T-helper 1 cell treated with Interleukin-12 subunit alpha and Interleukin-12 subunit beta and Interleukin-4 antibody, amounts not matched to agents 30 μg/mL and 1 μg/mL, for 36 hours (primary cell): ENCODE results near the gene KATNAL2.

Experiments
- H3K27ac Mint-ChIP-seq: one replicate; pipeline ENCODE4 v1.8.0; 2021; ENCODE audit warnings: mild to moderate bottlenecking, mixed read lengths
- H3K27me3 Mint-ChIP-seq: one replicate; pipeline ENCODE4 v1.8.0; 2021; ENCODE audit warnings: low read depth, mixed read lengths
- H3K36me3 Mint-ChIP-seq: one replicate; pipeline ENCODE4 v1.8.0; 2021; ENCODE audit warnings: low read depth, mixed read lengths
- H3K4me1 Mint-ChIP-seq: one replicate; pipeline ENCODE4 v1.8.0; 2021; ENCODE audit warnings: low read depth, mixed read lengths
- H3K4me3 Mint-ChIP-seq: one replicate; pipeline ENCODE4 v1.8.0; 2021; ENCODE audit warnings: mild to moderate bottlenecking, moderate library complexity, mixed read lengths
- H3K9me3 Mint-ChIP-seq: one replicate; pipeline ENCODE4 v1.8.0; 2021; ENCODE audit warnings: mixed read lengths

KATNAL2 gene

DNA sequence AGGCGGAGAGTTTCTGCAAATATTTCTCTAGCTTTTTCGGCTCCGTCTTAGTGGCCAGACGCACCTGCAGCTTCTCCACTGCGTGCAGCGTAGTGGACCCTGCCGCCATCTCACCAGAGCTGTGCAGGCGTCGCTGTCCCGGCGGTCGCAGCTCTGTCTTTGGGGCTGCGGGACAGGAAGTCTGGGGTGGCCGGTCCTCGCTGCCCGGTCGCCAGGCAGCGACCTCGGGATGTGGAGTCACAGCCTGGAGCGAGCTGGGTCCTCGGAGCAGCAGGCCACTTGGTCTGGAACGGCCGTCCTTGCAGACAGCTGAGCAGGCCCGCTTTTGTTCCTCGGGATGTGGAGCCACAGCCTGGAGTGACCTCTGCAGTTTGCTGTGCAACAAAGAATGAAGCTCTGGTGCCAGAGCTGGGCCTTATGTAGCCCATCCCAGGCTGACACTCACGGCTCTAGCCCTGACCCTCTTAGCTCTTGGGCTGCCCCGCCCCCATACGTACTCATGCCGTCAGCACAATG lies 117.8 kb downstream of the KATNAL2 start, which contains the start of gene ELOA2:
ELOA2 (minus strand) TSS at position 466 of the 516 bp plus-strand sequence; CDS start at position 109, 357 bp downstream.
- H3K4me1 Mint-ChIP-seq: no peaks in the 10 kb centered on the region
- peaks cover 4% of the 10 kb centered on the region for H3K9me3 Mint-ChIP-seq
- no peak within 1 kb of the TSS for H3K27ac Mint-ChIP-seq
- H3K4me3 Mint-ChIP-seq: no peak within 1 kb of the TSS
- H3K27me3 Mint-ChIP-seq: no peaks in the 10 kb centered on the region
- no peaks in the 10 kb centered on the region for H3K36me3 Mint-ChIP-seq

DNA sequence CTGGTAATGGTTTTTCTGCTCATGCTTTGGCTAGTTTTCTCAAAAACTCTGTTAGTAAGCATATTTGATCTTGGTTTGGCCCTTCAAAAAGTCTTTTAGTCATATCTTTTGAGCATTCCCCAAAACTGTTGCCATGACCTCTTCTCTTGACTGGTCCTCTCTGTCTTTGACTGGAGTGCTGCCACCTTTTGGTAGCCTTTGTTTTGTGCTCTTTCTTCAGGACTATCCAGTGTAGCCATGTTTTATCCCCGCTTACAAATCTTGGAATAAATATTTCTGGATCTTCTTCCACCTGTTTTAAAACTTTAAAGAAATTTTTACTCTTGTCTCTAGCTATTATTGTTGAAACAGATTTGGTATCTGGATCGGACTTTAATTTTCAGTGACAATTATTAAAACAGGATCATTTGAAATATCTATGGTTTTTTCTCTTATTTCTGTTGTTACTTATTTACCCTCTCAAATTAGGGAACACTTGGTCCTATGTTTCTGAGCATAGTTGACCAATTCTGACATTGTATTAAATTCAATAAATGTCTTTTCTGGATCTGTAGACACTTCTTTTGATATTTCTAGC lies 119.0 kb downstream of the KATNAL2 start:
- Mint-ChIP-seq H3K36me3 (no peaks in the 10 kb centered on the region), H3K4me1 (no peaks in the 10 kb centered on the region), H3K27me3 (no peaks in the 10 kb centered on the region), H3K9me3 (peaks cover 4% of the 10 kb centered on the region), H3K27ac (no peak overlapping the region), H3K4me3 (no peak overlapping the region)

DNA sequence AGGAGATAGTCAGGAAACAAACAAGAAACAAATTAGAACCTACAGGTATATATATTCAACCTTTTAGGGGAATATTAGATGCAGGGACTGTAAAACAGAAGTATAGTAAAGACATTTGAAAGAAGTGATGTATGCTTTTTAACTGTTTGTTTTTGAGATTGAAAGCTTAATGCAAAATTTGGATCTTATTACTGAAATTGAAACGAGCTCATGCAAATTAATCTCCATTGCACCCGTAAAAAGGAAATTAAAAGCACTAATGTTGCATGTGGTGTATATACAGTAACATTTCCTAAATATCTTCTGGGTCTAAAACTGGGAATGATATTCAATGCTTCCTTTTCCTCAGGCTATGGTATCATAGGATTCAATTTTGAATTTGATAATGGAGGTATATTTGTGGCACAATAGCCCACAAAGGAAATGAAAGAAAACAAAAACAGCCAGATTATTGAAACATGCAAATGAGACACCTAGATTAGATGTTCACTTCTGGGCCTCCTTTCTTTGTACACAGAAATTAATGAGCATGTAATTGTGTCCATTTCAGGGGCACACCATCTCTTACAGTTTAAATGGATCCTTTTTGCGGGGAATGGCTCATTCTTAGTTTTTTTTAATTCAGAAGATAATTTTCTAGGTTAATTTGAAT lies 119.7 kb downstream of the KATNAL2 start:
- no peaks in the 10 kb centered on the region for H3K27me3 Mint-ChIP-seq
- no peak overlapping the region for H3K27ac Mint-ChIP-seq
- no peaks in the 10 kb centered on the region for H3K36me3 Mint-ChIP-seq
- no peaks in the 10 kb centered on the region for H3K9me3 Mint-ChIP-seq
- no peaks in the 10 kb centered on the region for H3K4me1 Mint-ChIP-seq
- no peak overlapping the region for H3K4me3 Mint-ChIP-seq

DNA sequence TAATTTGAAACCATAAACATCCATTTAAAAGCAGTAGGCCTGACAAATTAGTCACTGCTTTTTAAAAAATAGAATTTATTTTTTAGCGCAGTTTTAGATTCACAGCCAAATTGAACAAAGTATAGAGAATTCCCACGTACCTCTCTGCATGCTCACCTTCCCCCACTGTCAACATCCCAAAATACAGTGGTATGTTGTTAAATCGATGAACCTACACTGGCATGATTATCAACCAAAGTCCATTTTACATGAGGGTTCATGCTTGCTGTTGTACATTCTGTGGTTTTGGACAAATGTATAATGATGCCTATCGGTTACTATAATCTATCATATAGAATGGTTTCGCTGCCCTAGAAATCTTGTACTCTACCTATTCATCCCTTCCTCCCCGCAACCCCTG lies 123.6 kb downstream of the KATNAL2 start:
- no peaks in the 10 kb centered on the region for H3K9me3 Mint-ChIP-seq
- no peak overlapping the region for H3K4me3 Mint-ChIP-seq
- H3K27ac Mint-ChIP-seq: no peak overlapping the region
- no peaks in the 10 kb centered on the region for H3K4me1 Mint-ChIP-seq
- no peaks in the 10 kb centered on the region for H3K27me3 Mint-ChIP-seq
- no peaks in the 10 kb centered on the region for H3K36me3 Mint-ChIP-seq

DNA sequence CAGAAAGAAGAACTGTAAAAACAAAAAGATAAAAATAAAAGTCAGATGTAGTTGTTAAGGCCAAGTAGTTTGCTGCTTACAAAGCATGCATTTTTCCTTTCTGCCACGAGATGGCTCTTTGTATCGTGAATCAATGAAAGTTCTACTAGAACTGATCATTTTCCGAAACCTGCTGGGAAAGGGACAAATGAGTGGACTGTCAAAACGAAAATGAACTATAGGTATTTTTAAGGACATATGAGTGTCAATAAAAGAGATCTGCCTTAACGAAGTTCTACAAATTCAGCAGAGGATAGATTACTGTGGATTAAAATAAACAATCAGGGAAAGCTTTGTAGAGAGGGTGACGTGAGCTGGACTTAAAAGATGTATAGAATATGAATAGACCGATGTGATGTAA lies 133.1 kb downstream of the KATNAL2 start:
- Mint-ChIP-seq H3K4me1 (no peaks in the 10 kb centered on the region), H3K9me3 (no peaks in the 10 kb centered on the region), H3K27me3 (peaks cover 4% of the 10 kb centered on the region), H3K4me3 (no peak overlapping the region), H3K27ac (no peak overlapping the region), H3K36me3 (no peaks in the 10 kb centered on the region)

DNA sequence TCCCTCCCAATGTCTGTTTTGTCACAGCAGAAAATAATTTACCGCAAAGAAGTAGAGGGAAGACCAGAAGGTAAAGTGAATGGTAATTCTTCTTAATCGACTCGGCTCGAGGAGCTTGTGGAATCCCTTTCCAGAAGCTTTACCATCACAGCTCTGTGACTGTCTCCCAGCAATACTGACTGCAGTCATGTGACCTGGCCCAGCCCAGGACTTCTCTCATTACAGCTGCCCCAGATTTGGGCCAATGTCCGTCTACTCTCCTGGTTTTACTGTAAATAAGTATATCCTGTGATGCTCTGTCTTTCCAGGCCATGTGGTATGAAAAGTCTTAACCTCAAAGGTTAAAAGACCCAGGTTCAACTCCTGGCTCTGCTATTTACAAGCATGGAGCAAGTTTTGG lies 137.0 kb downstream of the KATNAL2 start:
- Mint-ChIP-seq H3K27ac (no peak overlapping the region), H3K4me1 (no peaks in the 10 kb centered on the region), H3K4me3 (no peak overlapping the region), H3K9me3 (no peaks in the 10 kb centered on the region), H3K36me3 (no peaks in the 10 kb centered on the region), H3K27me3 (peaks cover 4% of the 10 kb centered on the region)

DNA sequence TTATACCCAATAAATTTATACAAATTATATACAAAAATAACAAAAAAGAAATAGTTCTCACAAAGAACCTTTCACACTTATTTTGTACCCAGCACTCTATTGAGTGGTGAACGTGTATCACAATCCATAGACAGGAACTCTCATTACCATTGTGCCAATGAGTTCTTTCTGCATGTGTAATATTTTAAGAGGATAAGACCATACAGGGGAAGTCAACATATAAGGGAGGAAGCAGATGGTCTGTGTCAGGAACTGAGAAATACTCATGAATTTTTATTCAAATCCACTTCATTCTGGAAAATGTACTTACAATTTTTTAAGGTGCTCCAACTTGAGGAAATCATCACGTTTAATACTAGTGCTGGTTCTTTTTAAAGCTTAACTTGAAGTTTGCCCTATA lies 145.1 kb downstream of the KATNAL2 start:
- no peaks in the 10 kb centered on the region for H3K9me3 Mint-ChIP-seq
- H3K36me3 Mint-ChIP-seq: no peaks in the 10 kb centered on the region
- no peak overlapping the region for H3K4me3 Mint-ChIP-seq
- H3K27me3 Mint-ChIP-seq: peaks cover 4% of the 10 kb centered on the region
- H3K27ac Mint-ChIP-seq: no peak overlapping the region
- H3K4me1 Mint-ChIP-seq: no peaks in the 10 kb centered on the region

DNA sequence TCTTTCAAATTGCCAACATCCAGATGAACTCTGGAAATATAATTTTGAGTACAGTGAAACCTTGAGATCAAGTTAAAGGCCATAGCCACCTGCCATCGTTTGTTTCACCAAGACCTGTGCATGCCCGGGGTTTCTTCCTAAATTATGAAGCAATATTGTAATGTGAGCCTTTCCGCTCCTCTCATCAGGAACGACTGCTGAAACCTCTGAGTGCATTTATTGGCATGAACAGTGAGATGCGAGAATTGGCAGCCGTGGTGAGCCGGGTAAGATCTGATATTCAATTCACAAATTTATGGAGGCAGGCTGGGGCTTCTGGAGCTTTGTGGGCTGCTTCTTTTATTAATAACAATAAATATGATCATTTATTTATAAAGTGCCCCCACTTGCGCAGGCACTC lies 145.7 kb downstream of the KATNAL2 start:
- H3K9me3 Mint-ChIP-seq: no peaks in the 10 kb centered on the region
- H3K27ac Mint-ChIP-seq: no peak overlapping the region
- H3K27me3 Mint-ChIP-seq: peaks cover 4% of the 10 kb centered on the region
- H3K4me1 Mint-ChIP-seq: no peaks in the 10 kb centered on the region
- H3K36me3 Mint-ChIP-seq: no peaks in the 10 kb centered on the region
- no peak overlapping the region for H3K4me3 Mint-ChIP-seq

DNA sequence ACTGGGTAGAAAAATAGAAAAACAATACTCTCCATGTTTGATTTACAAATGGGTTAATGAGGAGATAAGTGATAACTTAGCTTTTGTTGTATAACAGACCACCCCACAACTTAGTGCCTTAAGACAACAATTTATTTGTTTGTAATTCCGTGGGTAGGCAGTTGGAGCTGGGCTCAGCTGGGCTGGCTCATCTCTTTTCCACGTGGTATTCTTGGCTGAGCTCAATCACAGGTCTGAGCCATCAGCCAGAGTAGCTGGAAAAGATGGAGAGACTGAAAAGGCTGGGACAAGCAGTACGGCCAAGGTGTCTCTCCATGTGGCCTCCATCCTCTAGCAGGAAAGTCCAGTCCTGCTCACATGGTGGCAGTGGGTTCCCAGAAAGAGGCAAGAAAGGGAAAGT lies 150.2 kb downstream of the KATNAL2 start:
- Mint-ChIP-seq H3K9me3 (no peaks in the 10 kb centered on the region), H3K4me1 (no peaks in the 10 kb centered on the region), H3K27ac (no peak overlapping the region), H3K4me3 (no peak overlapping the region), H3K36me3 (no peaks in the 10 kb centered on the region), H3K27me3 (peaks cover 4% of the 10 kb centered on the region)

DNA sequence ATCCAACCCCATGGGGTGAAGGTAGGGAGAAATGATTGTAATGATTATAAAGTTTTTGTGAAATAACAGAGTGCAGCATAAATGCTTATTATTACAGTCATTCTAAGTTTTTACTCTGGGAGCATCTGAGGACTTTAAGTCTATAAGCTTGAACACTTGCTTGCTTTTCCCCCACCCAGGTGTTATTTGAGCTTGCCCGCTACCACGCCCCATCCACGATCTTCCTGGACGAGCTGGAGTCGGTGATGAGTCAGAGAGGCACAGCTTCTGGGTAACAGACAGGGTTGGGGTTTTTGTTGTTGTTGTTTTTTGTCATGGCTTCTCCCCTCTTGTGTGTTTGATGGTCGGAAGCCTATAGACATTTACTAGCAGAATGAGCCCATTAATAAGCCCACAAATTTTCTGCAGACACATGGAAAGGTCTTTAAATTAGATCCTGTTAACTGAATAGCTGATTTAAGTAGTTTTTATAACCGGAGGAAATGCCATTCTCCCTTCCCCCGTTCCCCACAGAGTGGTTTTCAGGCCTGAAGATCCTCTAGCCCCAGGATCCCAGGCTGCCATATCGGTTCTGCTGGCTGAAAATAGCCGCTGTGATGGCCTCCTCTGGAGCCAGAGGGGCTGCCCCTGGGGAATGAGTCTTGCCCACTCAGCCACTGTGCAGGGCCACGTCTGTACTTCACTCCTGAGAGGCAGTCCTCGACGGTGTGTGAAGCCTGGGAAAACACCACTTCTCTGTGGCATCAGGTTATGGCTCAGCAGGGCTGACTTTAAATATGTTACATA lies 157.9 kb downstream of the KATNAL2 start:
- no peaks in the 10 kb centered on the region for H3K27me3 Mint-ChIP-seq
- no peaks in the 10 kb centered on the region for H3K9me3 Mint-ChIP-seq
- H3K36me3 Mint-ChIP-seq: no peaks in the 10 kb centered on the region
- no peak overlapping the region for H3K27ac Mint-ChIP-seq
- no peak overlapping the region for H3K4me3 Mint-ChIP-seq
- no peaks in the 10 kb centered on the region for H3K4me1 Mint-ChIP-seq

DNA sequence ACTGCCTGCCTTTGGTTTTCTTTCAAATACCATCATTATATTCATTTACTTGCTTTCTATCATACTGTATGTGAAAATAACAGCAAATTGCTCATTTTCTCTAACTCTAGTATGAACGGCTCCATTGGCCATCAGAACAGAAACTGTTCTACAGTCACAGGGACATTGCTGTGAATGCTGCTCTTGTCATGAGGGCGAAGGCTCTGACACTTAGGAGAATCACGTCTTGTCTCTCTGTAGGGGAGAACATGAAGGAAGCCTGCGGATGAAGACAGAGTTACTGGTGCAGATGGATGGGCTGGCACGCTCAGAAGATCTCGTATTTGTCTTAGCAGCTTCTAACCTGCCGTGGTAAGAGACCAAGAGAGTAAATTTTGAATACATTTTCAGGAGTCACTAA lies 159.7 kb downstream of the KATNAL2 start:
- Mint-ChIP-seq H3K27me3 (no peaks in the 10 kb centered on the region), H3K4me1 (no peaks in the 10 kb centered on the region), H3K9me3 (no peaks in the 10 kb centered on the region)

DNA sequence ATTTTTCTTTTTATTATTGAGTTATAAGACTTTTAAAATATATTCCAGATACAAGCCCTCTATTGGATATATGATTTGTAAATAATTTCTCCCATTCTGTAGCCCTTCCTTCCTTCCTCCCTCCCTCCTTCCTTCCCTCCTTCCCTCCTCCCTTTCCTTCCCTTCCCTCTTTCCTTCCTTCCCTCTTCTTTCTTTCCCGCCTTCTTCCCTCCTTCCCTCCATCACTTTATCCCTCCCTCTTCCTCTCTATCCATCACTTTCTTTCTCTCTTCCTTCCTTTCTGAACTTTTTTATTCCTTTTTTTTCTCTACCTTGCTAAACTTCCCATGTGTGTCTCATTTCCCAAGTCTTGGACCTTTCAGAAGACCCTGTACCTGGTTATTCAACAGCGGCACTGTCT lies 163.5 kb downstream of the KATNAL2 start:
- no peak overlapping the region for H3K27ac Mint-ChIP-seq
- H3K9me3 Mint-ChIP-seq: no peaks in the 10 kb centered on the region
- H3K36me3 Mint-ChIP-seq: no peaks in the 10 kb centered on the region
- no peaks in the 10 kb centered on the region for H3K4me1 Mint-ChIP-seq
- no peaks in the 10 kb centered on the region for H3K27me3 Mint-ChIP-seq
- H3K4me3 Mint-ChIP-seq: no peak overlapping the region

More for the DNA sequence above, 159.7 kb downstream of the KATNAL2 start:
- Mint-ChIP-seq H3K4me3 (no peak overlapping the region), H3K36me3 (no peaks in the 10 kb centered on the region), H3K27ac (no peak overlapping the region)

DNA sequence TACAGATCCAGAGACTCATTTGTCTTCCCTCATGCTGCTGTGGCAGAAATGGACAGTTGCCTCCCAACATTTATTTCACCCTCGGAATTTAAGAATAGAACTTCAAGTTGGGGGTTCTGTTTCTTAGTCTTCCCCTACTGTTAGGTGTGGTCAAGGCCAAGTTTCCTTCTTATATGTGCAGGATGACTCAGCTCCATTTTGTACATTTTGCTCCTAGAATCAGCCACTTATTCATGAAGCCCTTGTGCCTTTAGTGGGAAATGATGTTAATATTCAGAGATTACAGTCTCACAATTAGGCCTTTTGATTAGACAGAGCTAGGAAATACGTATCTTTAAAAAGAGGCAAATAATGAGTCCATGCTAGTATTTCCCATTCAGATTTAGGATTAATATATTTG lies 164.2 kb downstream of the KATNAL2 start:
- Mint-ChIP-seq H3K27ac (no peak overlapping the region), H3K4me1 (no peaks in the 10 kb centered on the region), H3K36me3 (no peaks in the 10 kb centered on the region), H3K27me3 (no peaks in the 10 kb centered on the region), H3K4me3 (no peak overlapping the region), H3K9me3 (no peaks in the 10 kb centered on the region)

DNA sequence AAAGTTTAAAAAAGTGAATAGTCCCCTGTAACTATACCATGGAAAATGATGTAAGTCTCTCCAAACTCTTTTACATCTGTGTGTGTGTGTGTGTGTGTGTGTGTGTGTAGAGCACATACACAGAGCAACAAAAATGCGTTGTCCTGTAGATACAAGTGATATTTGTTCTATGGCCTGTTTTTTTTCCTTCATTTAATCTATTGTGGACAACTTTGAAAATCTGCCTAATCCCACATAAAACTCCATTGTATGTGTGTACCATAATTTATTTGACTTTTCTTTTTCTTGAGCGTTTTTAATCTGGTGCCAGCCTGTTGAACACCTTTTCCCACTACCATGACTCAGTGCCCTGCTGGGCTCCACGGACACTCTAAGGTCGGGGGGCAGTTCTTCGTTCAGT lies 170.3 kb downstream of the KATNAL2 start:
- H3K4me1 Mint-ChIP-seq: no peaks in the 10 kb centered on the region
- no peak overlapping the region for H3K4me3 Mint-ChIP-seq
- H3K27me3 Mint-ChIP-seq: no peaks in the 10 kb centered on the region
- H3K9me3 Mint-ChIP-seq: no peaks in the 10 kb centered on the region
- no peaks in the 10 kb centered on the region for H3K36me3 Mint-ChIP-seq
- H3K27ac Mint-ChIP-seq: no peak overlapping the region

DNA sequence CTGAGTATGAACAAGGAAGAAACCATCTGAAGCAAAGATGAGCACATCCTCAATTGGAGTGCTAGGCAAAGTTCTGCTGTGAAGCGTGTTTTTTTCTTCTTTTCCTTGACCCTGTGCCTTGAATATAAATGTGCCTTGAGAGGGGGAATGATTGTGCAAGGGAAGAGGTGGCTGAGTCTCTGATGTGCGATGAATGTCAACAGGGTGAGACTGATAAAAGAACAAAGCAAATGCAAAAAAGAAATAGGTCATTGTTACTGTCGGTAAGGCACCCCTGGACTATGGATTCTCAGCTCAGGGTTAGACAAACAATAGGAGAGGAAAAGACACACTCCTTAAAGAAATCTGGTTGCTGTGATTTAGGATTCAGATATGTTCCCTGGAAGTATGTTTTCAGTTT lies 178.4 kb downstream of the KATNAL2 start:
- Mint-ChIP-seq H3K4me3 (no peak overlapping the region), H3K4me1 (no peaks in the 10 kb centered on the region), H3K27me3 (no peaks in the 10 kb centered on the region), H3K9me3 (no peaks in the 10 kb centered on the region), H3K27ac (no peak overlapping the region), H3K36me3 (no peaks in the 10 kb centered on the region)
